ENCODE measurements around the gene GPR153. TPM values are rescaled to one million over a fixed set of nuclear protein-coding genes. Genes with fewer than 3 reads are reported as not detected.

GPR153 gene
- total and polyA plus RNA-seq, 10 donors: 2.1 to 26.6 (median 12.4) TPM

DNA sequence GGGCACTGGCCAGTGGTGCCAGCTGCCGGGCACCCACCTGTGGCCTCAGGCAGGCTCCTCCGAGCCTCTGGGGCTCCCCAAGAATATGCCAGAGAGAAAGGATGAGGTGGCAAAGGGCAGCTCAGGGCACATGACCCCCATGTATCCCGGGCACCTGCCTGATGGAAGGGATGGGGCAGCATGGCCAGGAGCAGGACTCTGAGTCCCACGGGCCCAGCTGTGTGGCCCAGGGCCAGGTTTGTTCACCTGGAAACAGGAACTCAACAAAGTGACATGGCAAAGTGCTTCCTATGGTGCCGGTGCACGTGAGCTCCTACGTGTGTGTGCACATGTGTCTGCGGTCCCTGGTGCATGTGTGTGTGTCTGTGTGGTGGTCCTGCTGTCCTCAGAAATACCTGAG, 9.5 kb upstream of the GPR153 start:
- 81 to 89% (median 85%) methylated on average over 4 to 8 of the region's 8 CpGs for WGBS, 5 donors
- no peaks in the 10 kb centered on the region for H3K27me3 ChIP-seq (replicated peaks in 1 of 7)

DNA sequence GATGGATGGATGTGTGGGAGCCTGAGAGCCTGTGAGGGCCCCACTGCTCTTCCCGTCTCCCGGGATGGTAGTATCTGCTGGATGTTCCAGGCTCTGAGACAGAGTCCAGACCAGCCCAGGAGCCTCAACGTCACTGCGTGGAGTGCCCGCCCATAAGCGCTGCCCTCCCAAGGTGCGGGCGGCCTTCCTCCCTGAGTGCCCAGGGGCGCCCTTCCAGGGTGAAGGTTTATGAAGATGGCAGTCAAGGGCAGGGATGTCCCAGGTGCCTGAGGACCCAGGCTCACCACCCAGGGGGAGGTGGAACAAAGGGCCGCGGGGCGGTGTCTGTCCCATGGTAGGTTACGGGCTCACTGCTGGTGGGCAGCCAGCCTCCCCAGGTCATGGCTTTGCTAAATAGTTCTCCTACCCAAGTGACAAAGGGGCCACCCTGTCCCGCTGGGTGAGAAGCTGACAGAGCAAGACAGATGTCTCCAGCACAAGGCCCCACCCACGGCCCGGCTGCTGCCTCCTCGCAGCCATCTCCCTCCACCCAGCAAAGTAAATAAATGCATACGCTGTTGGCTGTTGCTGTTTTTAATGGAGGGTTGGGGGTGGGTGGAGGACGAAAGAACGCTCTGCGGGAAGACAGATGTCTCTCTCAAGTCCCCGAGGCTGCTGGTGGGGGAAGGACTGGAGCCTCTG, 9.0 kb upstream of the GPR153 start:
- no peaks in the 10 kb centered on the region for H3K9me3 ChIP-seq
- peaks cover 0 to 9% (median 0%) of the 10 kb centered on the region in 6 donors for H3K36me3 ChIP-seq
- no peak overlapping the region for H3K4me3 ChIP-seq
- DNase-seq: no peak
- H3K27ac ChIP-seq: no peak overlapping the region
- H3K4me1 ChIP-seq: no peaks in the 10 kb centered on the region
- no peaks in the 10 kb centered on the region for H3K27me3 ChIP-seq (replicated peaks in 1 of 7)
- intact Hi-C loops (cut with DNase I; ENCODE audit: low total_unique reads): no loop called here
- WGBS, 5 donors: 81 to 93% (median 90%) methylated on average over 13 to 22 of the region's 22 CpGs
- TF ChIP-seq POLR2A (IDR thresholded peaks at IDR 0.05): no peak
- TF ChIP-seq POLR2AphosphoS5 (IDR thresholded peaks at IDR 0.05): no peak
- no peak for TF ChIP-seq CTCF (IDR thresholded peaks at IDR 0.05 in 8 of 11, conservative IDR thresholded peaks at IDR 0.05 in 3 of 11)

More for the DNA sequence above, 9.5 kb upstream of the GPR153 start:
- DNase-seq: no peak
- H3K9me3 ChIP-seq: no peaks in the 10 kb centered on the region
- no peaks in the 10 kb centered on the region for H3K4me1 ChIP-seq
- TF ChIP-seq POLR2AphosphoS5 (IDR thresholded peaks at IDR 0.05) (no peak), POLR2A (IDR thresholded peaks at IDR 0.05) (no peak), CTCF (IDR thresholded peaks at IDR 0.05 in 8 of 11, conservative IDR thresholded peaks at IDR 0.05 in 3 of 11) (no peak)
- H3K36me3 ChIP-seq: peaks cover 0 to 9% (median 0%) of the 10 kb centered on the region in 6 donors
- H3K27ac ChIP-seq: no peak overlapping the region
- no peak overlapping the region for H3K4me3 ChIP-seq
- intact Hi-C loops (cut with DNase I; ENCODE audit: low total_unique reads): no loop called here

- no peak for DNase-seq
- H3K4me3 ChIP-seq: no peak overlapping the region
- no peak overlapping the region for H3K27ac ChIP-seq
- H3K9me3 ChIP-seq: no peaks in the 10 kb centered on the region
- intact Hi-C loops (cut with DNase I; ENCODE audit: low total_unique reads): no loop called here
- no peaks in the 10 kb centered on the region for H3K4me1 ChIP-seq
- TF ChIP-seq CTCF (IDR thresholded peaks at IDR 0.05 in 8 of 11, conservative IDR thresholded peaks at IDR 0.05 in 3 of 11): no peak
- no peak for TF ChIP-seq POLR2AphosphoS5 (IDR thresholded peaks at IDR 0.05)
- TF ChIP-seq POLR2A (IDR thresholded peaks at IDR 0.05): no peak
- peaks cover 0 to 9% (median 0%) of the 10 kb centered on the region in 6 donors for H3K36me3 ChIP-seq
- no peaks in the 10 kb centered on the region for H3K27me3 ChIP-seq (replicated peaks in 1 of 7)
- WGBS, 5 donors: 90 to 94% (median 93%) methylated on average over 5 to 14 of the region's 14 CpGs
These were observed 8.4 kb upstream of the GPR153 start for GRCh38 chr1:6269296-6269695.

- H3K27me3 ChIP-seq (replicated peaks in 1 of 7): peaks cover 0 to 5% (median 0%) of the 10 kb centered on the region in 7 donors
- no peak overlapping the region for H3K4me3 ChIP-seq
- peaks cover 0 to 6% (median 0%) of the 10 kb centered on the region in 6 donors for H3K36me3 ChIP-seq
- no peak for TF ChIP-seq POLR2A (IDR thresholded peaks at IDR 0.05)
- TF ChIP-seq CTCF (IDR thresholded peaks at IDR 0.05 in 8 of 11, conservative IDR thresholded peaks at IDR 0.05 in 3 of 11): no peak
- TF ChIP-seq POLR2AphosphoS5 (IDR thresholded peaks at IDR 0.05): no peak
- intact Hi-C loops (cut with DNase I; ENCODE audit: low total_unique reads): no loop called here
- DNase-seq: no peak
- 88 to 92% (median 89%) methylated on average over 21 of the region's 21 CpGs for WGBS, 5 donors
- H3K27ac ChIP-seq: no peak overlapping the region
- H3K4me1 ChIP-seq: peaks cover 0 to 7% (median 2%) of the 10 kb centered on the region in 6 donors
- H3K9me3 ChIP-seq: no peaks in the 10 kb centered on the region
These were observed 7.5 kb upstream of the GPR153 start for GRCh38 chr1:6268415-6268814.
